Measurements from ENCODE around the gene ICAM4. TPM values are rescaled to one million over a fixed set of nuclear protein-coding genes. Genes with fewer than 3 reads are reported as not detected.

Gene ICAM4
- total and polyA plus RNA-seq, 9 of the 15 experiments (the other 6 are each of a cell fraction or from before 2014, with no cell fraction given) = 14.1 to 86.1 (median 29.6) TPM

GRCh38 chr19:10305139-10305806, 18.5 kb downstream of the ICAM4 start (continued):
- no peak for TF ChIP-seq POLR3A (IDR thresholded peaks at IDR 0.05; ENCODE audit: borderline replicate concordance, extremely low read depth, insufficient read depth, insufficient read length)
- TF ChIP-seq, protein P1, sequence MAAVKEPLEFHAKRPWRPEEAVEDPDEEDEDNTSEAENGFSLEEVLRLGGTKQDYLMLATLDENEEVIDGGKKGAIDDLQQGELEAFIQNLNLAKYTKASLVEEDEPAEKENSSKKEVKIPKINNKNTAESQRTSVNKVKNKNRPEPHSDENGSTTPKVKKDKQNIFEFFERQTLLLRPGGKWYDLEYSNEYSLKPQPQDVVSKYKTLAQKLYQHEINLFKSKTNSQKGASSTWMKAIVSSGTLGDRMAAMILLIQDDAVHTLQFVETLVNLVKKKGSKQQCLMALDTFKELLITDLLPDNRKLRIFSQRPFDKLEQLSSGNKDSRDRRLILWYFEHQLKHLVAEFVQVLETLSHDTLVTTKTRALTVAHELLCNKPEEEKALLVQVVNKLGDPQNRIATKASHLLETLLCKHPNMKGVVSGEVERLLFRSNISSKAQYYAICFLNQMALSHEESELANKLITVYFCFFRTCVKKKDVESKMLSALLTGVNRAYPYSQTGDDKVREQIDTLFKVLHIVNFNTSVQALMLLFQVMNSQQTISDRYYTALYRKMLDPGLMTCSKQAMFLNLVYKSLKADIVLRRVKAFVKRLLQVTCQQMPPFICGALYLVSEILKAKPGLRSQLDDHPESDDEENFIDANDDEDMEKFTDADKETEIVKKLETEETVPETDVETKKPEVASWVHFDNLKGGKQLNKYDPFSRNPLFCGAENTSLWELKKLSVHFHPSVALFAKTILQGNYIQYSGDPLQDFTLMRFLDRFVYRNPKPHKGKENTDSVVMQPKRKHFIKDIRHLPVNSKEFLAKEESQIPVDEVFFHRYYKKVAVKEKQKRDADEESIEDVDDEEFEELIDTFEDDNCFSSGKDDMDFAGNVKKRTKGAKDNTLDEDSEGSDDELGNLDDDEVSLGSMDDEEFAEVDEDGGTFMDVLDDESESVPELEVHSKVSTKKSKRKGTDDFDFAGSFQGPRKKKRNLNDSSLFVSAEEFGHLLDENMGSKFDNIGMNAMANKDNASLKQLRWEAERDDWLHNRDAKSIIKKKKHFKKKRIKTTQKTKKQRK (IDR thresholded peaks at IDR 0.05; ENCODE audit: borderline replicate concordance, low read depth, low read length) = no peak
- TF ChIP-seq IFI16 (CRISPR knock-in tag; IDR thresholded peaks at IDR 0.05) = no peak
- TF ChIP-seq, protein P2, sequence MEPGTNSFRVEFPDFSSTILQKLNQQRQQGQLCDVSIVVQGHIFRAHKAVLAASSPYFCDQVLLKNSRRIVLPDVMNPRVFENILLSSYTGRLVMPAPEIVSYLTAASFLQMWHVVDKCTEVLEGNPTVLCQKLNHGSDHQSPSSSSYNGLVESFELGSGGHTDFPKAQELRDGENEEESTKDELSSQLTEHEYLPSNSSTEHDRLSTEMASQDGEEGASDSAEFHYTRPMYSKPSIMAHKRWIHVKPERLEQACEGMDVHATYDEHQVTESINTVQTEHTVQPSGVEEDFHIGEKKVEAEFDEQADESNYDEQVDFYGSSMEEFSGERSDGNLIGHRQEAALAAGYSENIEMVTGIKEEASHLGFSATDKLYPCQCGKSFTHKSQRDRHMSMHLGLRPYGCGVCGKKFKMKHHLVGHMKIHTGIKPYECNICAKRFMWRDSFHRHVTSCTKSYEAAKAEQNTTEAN (CRISPR knock-in tag; IDR thresholded peaks at IDR 0.05) = no peak
- TF ChIP-seq RNF2 (IDR thresholded peaks at IDR 0.05) = no peak
- TF ChIP-seq BCL6 (CRISPR knock-in tag; IDR thresholded peaks at IDR 0.05) = no peak
- TF ChIP-seq, protein P3, sequence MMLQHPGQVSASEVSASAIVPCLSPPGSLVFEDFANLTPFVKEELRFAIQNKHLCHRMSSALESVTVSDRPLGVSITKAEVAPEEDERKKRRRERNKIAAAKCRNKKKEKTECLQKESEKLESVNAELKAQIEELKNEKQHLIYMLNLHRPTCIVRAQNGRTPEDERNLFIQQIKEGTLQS (IDR thresholded peaks at IDR 0.05) = peak; percentile 63
- TF ChIP-seq, protein P3 (CRISPR knock-in tag; conservative IDR thresholded peaks at IDR 0.05) = no peak
- TF ChIP-seq CCNT2 (IDR thresholded peaks at IDR 0.05; ENCODE audit: borderline replicate concordance, extremely low read depth, insufficient read length, low read depth, low read length) = no peak
- no peak for TF ChIP-seq KDM5B (IDR thresholded peaks at IDR 0.05; ENCODE audit: insufficient replicate concordance, low read depth, low read length)
- no peak for TF ChIP-seq TAF9B (IDR thresholded peaks at IDR 0.05; ENCODE audit: partially characterized antibody)
- TF ChIP-seq KLF10 (CRISPR knock-in tag; IDR thresholded peaks at IDR 0.05) = no peak
- TF ChIP-seq ESRRB (CRISPR knock-in tag; IDR thresholded peaks at IDR 0.05; ENCODE audit: borderline replicate concordance) = no peak
- TF ChIP-seq NR3C1 (CRISPR knock-in tag; IDR thresholded peaks at IDR 0.05) = no peak
- TF ChIP-seq ZNF75A (CRISPR knock-in tag; IDR thresholded peaks at IDR 0.05) = no peak
- TF ChIP-seq NRF1 (conservative IDR thresholded peaks at IDR 0.05 in 1 of 2, IDR thresholded peaks at IDR 0.05 in 1 of 2) = no peak
- no peak for TF ChIP-seq PRMT5 (CRISPR knock-in tag; IDR thresholded peaks at IDR 0.05)
- TF ChIP-seq ZKSCAN3 (CRISPR knock-in tag; IDR thresholded peaks at IDR 0.05) = no peak
- peak; percentile 79 for TF ChIP-seq EGR1 (conservative IDR thresholded peaks at IDR 0.05)
- no peak for TF ChIP-seq ZNF512 (tag; IDR thresholded peaks at IDR 0.05)
- peak; percentile 38; the same call in 1 of the 2 replicates for TF ChIP-seq DMBX1 (CRISPR knock-in tag; IDR thresholded peaks at IDR 0.05; ENCODE audit: borderline replicate concordance)
- no peak for TF ChIP-seq DLX4 (CRISPR knock-in tag; IDR thresholded peaks at IDR 0.05)
